ENCODE data around the gene SPOCK1.

- TF ChIP-seq POLR2A (IDR thresholded peaks at IDR 0.05) (no peak), CTCF (IDR thresholded peaks at IDR 0.05) (no peak)
Observed at GRCh38 chr5:136992796-136993489, 506.2 kb downstream of the SPOCK1 start.

Measured in Peyer's patch (tissue), 4 donors.